NK-92 (cell line): ENCODE data around the gene METRN.

ENCODE experiments used
- DNase-seq: peaks from one replicate; lab custom pipeline; 2025; ENCODE audit not compliant: unreplicated experiment; lab: John Stamatoyannopoulos, UW

METRN gene

GRCh38 chr16:722835-723633, 8.1 kb downstream of the METRN start:
- DNase-seq = no peak

GRCh38 chr16:723695-724094, 8.8 kb downstream of the METRN start:
- no peak for DNase-seq

GRCh38 chr16:724188-725040, 9.5 kb downstream of the METRN start:
- no peak for DNase-seq

- no peak for DNase-seq
Measured at GRCh38 chr16:725041-725376, 10.1 kb downstream of the METRN start.

- no peak for DNase-seq
Measured at GRCh38 chr16:725463-726187, 10.7 kb downstream of the METRN start.

GRCh38 chr16:726188-726437, 11.2 kb downstream of the METRN start:
- no peak for DNase-seq

- DNase-seq = no peak
Measured at GRCh38 chr16:726438-727290, 11.7 kb downstream of the METRN start, which contains the start of the genes CCDC78 and HAGHL. TSS of gene CCDC78 (minus strand) at chr16:726443. CDS start at chr16:726367, 76 bp downstream. TSS of gene HAGHL (plus strand) at chr16:727106. CDS start at chr16:727510, 404 bp downstream.

- DNase-seq = no peak
Measured at GRCh38 chr16:727291-727977, 12.5 kb downstream of the METRN start.

GRCh38 chr16:728131-728889, 13.4 kb downstream of the METRN start:
- DNase-seq = no peak

GRCh38 chr16:728890-729744, 14.2 kb downstream of the METRN start:
- DNase-seq = no peak

- DNase-seq = no peak
Measured at GRCh38 chr16:729768-730665, 15.1 kb downstream of the METRN start.

- DNase-seq = no peak
Measured at GRCh38 chr16:730666-731509, 16.0 kb downstream of the METRN start.

GRCh38 chr16:732332-732731, 17.4 kb downstream of the METRN start:
- no peak for DNase-seq

GRCh38 chr16:732936-733335, 18.0 kb downstream of the METRN start:
- DNase-seq = no peak

GRCh38 chr16:733382-734207, 18.7 kb downstream of the METRN start:
- no peak for DNase-seq
